ENCODE results near the gene CDR2L. TPM values are rescaled to one million over a fixed set of nuclear protein-coding genes. Genes with fewer than 3 reads are reported as not detected.
"Not testable (repeated sequence)": the region's sequence is repeated elsewhere in the genome, so short reads cannot be mapped to it uniquely, and the experiment has no call there.

Gene CDR2L
- total RNA-seq, 2 experiments from 2014 or later, result 0.59 to 0.94 TPM

DNA sequence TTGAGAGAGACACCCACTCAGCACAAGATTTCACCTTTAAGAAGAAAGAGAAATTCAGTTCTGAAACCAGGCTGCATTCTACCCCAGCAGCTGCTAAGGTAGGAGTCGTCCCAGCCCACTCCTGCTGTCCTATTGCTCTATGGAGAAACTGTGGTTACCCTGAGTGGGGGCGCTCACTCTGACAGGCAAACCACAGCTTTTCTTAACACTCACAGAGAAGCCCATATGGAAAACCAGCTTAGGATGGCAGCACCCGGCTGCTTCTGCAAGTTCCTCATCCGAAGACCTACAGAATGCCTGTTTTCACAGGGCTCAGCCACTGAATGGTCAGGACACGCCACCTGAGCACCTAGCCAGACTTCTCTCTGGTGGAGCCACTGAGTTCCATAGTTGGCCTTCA is 51.8 kb downstream of the CDR2L start:
- peaks cover 27% of the 10 kb centered on the region for H3K36me3 Mint-ChIP-seq (ENCODE audit: low read depth)
- intact Hi-C loops (cut with micrococcal nuclease), result no loop called here
- no peaks in the 10 kb centered on the region for H3K9me3 Mint-ChIP-seq
- POLR2A ChIA-PET, result no interaction called here
- H3K27me3 Mint-ChIP-seq, result peaks cover 3% of the 10 kb centered on the region
- H3K4me3 Mint-ChIP-seq, result no peak overlapping the region
- ATAC-seq (no peak), DNase-seq (no peak)
- CTCF ChIA-PET, result interaction anchor here (0.9 kb wide), 1 partner anchor 20 kb away, joined by 3 read pairs; no protein-coding TSS in a partner anchor
- no peak for TF ChIP-seq CTCF (IDR thresholded peaks at IDR 0.05)
- H3K27ac Mint-ChIP-seq, result no peak overlapping the region
- H3K4me1 Mint-ChIP-seq (ENCODE audit: low read depth), result peaks cover 33% of the 10 kb centered on the region

DNA sequence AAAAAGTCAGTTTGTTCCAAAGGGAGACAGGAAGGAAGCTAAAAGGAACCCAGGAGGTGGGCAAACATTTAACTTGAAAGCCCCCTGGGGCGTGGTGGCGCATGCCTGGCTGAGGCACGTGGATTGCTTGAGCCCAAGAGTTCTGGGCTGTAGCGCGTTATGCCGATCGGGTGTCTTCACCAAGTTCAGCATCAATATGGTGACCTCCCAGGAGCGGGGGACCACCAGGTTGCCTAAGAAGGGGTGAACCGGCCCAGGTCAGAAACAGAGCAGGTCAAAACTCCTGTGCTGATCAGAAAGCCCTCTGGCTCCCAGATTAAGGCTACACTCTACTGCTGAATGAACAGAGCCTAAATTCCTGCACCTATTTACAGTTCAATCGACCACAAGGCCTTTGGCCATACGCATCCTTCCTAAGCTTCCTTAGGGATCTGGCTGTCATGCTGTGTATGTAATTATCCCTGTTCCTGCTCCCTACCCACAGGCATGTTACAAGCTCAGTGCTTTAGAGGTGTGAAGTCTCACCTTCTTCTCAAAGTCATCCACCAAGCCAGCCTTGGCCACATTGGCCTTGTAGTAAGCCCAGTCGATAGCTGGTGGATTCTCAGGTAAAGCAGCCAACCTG is 54.3 kb downstream of the CDR2L start:
- no peaks in the 10 kb centered on the region for H3K9me3 Mint-ChIP-seq
- ChIA-PET CTCF (interaction anchor here (1.1 to 2.3 kb wide), 4 partner anchors 18 to 72 kb away, joined by 3 to 7 read pairs (median 6); partner anchors contain the start of gene MRPL58), POLR2A (no interaction called here)
- no peak for TF ChIP-seq CTCF (IDR thresholded peaks at IDR 0.05)
- intact Hi-C loops (cut with micrococcal nuclease), result no loop called here
- no peak overlapping the region for H3K4me3 Mint-ChIP-seq
- no peaks in the 10 kb centered on the region for H3K27me3 Mint-ChIP-seq
- H3K4me1 Mint-ChIP-seq (ENCODE audit: low read depth), result peaks cover 27% of the 10 kb centered on the region
- ATAC-seq (no peak), DNase-seq (no peak)
- peaks cover 25% of the 10 kb centered on the region for H3K36me3 Mint-ChIP-seq (ENCODE audit: low read depth)
- H3K27ac Mint-ChIP-seq, result no peak overlapping the region

- H3K4me1 Mint-ChIP-seq (ENCODE audit: low read depth), result peaks cover 36% of the 10 kb centered on the region
- peaks cover 19% of the 10 kb centered on the region for H3K36me3 Mint-ChIP-seq (ENCODE audit: low read depth)
- POLR2A ChIA-PET, result interaction anchor here (1.0 kb wide), 1 partner anchor 9 kb away, joined by 5 read pairs; no protein-coding TSS in a partner anchor
- ATAC-seq; intact Hi-C loops (cut with micrococcal nuclease); H3K27ac Mint-ChIP-seq; H3K9me3 Mint-ChIP-seq; DNase-seq; H3K27me3 Mint-ChIP-seq; H3K4me3 Mint-ChIP-seq: not testable (repeated sequence)
- CTCF ChIA-PET, result interaction anchor here (1.3 kb wide), 1 partner anchor 66 kb away, joined by 3 read pairs; no protein-coding TSS in a partner anchor
These were observed 56.4 kb downstream of the CDR2L start for GRCh38 chr17:75043789-75044188.

DNA sequence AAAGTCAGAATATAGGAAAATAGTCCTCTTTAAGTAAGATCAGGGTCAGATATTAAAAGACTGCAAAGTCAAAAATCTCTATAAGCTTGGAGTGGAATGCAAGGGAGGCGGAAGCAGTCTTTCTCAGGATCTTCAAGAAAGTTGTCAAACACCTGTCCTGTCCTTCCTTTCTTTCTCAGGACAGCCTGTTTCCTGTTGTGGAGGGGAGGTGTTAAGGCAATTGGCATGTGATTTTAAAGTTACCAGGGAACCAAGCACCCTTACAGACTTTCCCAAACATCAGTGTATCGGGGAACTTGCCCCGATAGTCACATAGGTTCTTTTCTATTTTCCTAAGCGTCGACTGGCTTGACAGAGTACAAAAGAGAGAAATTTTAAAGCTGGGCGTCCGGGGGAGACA is 57.3 kb downstream of the CDR2L start:
- Mint-ChIP-seq H3K27me3 (no peaks in the 10 kb centered on the region), H3K9me3 (no peaks in the 10 kb centered on the region)

GRCh38 chr17:75045946-75046406 is 58.5 kb downstream of the CDR2L start:
- H3K9me3 Mint-ChIP-seq; intact Hi-C loops (cut with micrococcal nuclease); H3K36me3 Mint-ChIP-seq (ENCODE audit: low read depth); H3K27me3 Mint-ChIP-seq; ATAC-seq; DNase-seq: not testable (repeated sequence)
- Mint-ChIP-seq H3K4me1 (ENCODE audit: low read depth) (peaks cover 40% of the 10 kb centered on the region), H3K27ac (peak overlapping the region; percentile 92), H3K4me3 (peak overlapping the region; percentile 98)
- POLR2A ChIA-PET, result interaction anchor here (0.6 to 2.1 kb wide), 4 partner anchors 11 to 99 kb away, joined by 3 to 14 read pairs (median 5); partner anchors contain the start of gene MRPL58
- CTCF ChIA-PET, result interaction anchor here (0.5 to 1.2 kb wide), 4 partner anchors 34 to 184 kb away, joined by 3 to 4 read pairs (median 3); partner anchors contain the start of gene MRPL58

More for the DNA sequence above, 57.3 kb downstream of the CDR2L start:
- intact Hi-C loops (cut with micrococcal nuclease), result no loop called here
- no peak for ATAC-seq
- POLR2A ChIA-PET, result no interaction called here
- TF ChIP-seq CTCF (IDR thresholded peaks at IDR 0.05), result no peak
- Mint-ChIP-seq H3K27ac (no peak overlapping the region), H3K4me3 (peak overlapping the region; percentile 34), H3K36me3 (ENCODE audit: low read depth) (peaks cover 15% of the 10 kb centered on the region), H3K4me1 (ENCODE audit: low read depth) (peaks cover 39% of the 10 kb centered on the region)
- CTCF ChIA-PET, result interaction anchor here (1.3 kb wide), 1 partner anchor 65 kb away, joined by 3 read pairs; no protein-coding TSS in a partner anchor
- no peak for DNase-seq

Data from activated CD8-positive, alpha-beta T cell treated with anti-CD3 and anti-CD28 coated beads for 36 hours (primary cell).